ENCODE measurements around the gene MFSD8. TPM values are rescaled to one million over a fixed set of nuclear protein-coding genes. Genes with fewer than 3 reads are reported as not detected.

Gene MFSD8
- total RNA-seq, 1 experiment from 2014 or later, result 17.6 TPM

DNA sequence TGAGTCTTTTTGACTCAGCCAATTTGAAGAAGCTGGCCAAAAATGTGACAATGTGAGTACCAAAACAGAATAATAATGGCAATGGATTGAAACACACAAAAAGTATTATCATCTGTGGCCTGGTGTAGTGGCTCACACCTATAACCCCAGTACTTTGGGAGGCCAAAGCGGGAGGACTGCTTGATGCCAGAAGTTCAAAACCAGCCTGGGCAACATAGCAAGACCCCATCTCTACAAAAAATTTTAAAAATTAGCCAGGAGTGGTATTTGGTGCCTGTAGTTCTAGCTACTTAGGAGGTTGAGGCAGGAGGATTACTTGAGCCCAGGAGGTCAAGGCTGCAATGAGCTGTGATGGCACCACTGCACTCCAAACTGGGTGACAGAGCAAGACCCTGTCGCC is 42.7 kb downstream of the MFSD8 start:
- ChIA-PET CTCF (no interaction called here), POLR2A (no interaction called here)
- ATAC-seq (no peak), DNase-seq (ENCODE audit: low spot score) (no peak)
- Mint-ChIP-seq H3K4me3 (no peak overlapping the region), H3K27me3 (ENCODE audit: low read depth) (no peaks in the 10 kb centered on the region), H3K4me1 (no peaks in the 10 kb centered on the region), H3K27ac (no peak overlapping the region), H3K9me3 (peaks cover 4% of the 10 kb centered on the region), H3K36me3 (peaks cover 17% of the 10 kb centered on the region)
- TF ChIP-seq GRHL2 (CRISPR knock-in tag; IDR thresholded peaks at IDR 0.05; ENCODE audit: insufficient replicate concordance, severe bottlenecking) (no peak), ZNF121 (CRISPR knock-in tag; IDR thresholded peaks at IDR 0.05) (peak; percentile 62; the same call in 1 of the 2 replicates)

DNA sequence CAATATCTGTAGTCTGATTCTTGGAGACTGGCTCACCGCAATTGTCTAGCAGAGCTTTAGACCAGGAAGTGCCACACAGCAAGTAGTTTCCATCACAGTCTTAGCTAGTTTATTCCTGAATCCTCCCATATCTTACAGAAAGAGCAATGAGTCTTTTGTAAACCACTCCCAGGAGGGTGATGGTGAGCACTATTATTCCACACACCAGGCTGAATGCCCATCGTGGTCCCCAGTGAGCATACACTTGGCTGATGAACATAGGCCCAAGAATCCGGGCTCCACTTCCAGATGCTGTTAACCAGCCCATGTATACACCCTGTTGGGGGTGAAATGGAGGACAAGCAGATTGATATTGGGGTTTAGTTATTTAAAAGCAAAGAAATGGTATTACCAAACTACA is 44.5 kb downstream of the MFSD8 start:
- ATAC-seq, result no peak
- DNase-seq (ENCODE audit: low spot score), result no peak
- H3K4me1 Mint-ChIP-seq, result no peaks in the 10 kb centered on the region
- H3K9me3 Mint-ChIP-seq, result no peaks in the 10 kb centered on the region
- H3K27ac Mint-ChIP-seq, result no peak overlapping the region
- ChIA-PET POLR2A (no interaction called here), CTCF (no interaction called here)
- H3K27me3 Mint-ChIP-seq (ENCODE audit: low read depth), result no peaks in the 10 kb centered on the region
- H3K4me3 Mint-ChIP-seq, result no peak overlapping the region
- no peak for TF ChIP-seq FOXJ3 (CRISPR knock-in tag; IDR thresholded peaks at IDR 0.05; ENCODE audit: borderline replicate concordance)
- TF ChIP-seq NFE2L1 (CRISPR knock-in tag; IDR thresholded peaks at IDR 0.05), result no peak
- no peak for TF ChIP-seq GRHL2 (CRISPR knock-in tag; IDR thresholded peaks at IDR 0.05; ENCODE audit: insufficient replicate concordance, severe bottlenecking)
- TF ChIP-seq ESRRA (CRISPR knock-in tag; IDR thresholded peaks at IDR 0.05; ENCODE audit: borderline replicate concordance), result no peak
- TF ChIP-seq CBFB (CRISPR knock-in tag; IDR thresholded peaks at IDR 0.05; ENCODE audit: low read depth), result no peak
- TF ChIP-seq, protein P1, sequence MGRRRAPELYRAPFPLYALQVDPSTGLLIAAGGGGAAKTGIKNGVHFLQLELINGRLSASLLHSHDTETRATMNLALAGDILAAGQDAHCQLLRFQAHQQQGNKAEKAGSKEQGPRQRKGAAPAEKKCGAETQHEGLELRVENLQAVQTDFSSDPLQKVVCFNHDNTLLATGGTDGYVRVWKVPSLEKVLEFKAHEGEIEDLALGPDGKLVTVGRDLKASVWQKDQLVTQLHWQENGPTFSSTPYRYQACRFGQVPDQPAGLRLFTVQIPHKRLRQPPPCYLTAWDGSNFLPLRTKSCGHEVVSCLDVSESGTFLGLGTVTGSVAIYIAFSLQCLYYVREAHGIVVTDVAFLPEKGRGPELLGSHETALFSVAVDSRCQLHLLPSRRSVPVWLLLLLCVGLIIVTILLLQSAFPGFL (CRISPR knock-in tag; IDR thresholded peaks at IDR 0.05; ENCODE audit: borderline replicate concordance), result no peak
- TF ChIP-seq ATF1 (CRISPR knock-in tag; IDR thresholded peaks at IDR 0.05), result no peak
- no peak for TF ChIP-seq CREM (CRISPR knock-in tag; IDR thresholded peaks at IDR 0.05)
- TF ChIP-seq ZNF232 (CRISPR knock-in tag; IDR thresholded peaks at IDR 0.05), result no peak
- TF ChIP-seq ZNF138 (CRISPR knock-in tag; conservative IDR thresholded peaks at IDR 0.05), result no peak
- no peak for TF ChIP-seq MXD4 (CRISPR knock-in tag; IDR thresholded peaks at IDR 0.05; ENCODE audit: borderline replicate concordance)
- TF ChIP-seq, protein P2, sequence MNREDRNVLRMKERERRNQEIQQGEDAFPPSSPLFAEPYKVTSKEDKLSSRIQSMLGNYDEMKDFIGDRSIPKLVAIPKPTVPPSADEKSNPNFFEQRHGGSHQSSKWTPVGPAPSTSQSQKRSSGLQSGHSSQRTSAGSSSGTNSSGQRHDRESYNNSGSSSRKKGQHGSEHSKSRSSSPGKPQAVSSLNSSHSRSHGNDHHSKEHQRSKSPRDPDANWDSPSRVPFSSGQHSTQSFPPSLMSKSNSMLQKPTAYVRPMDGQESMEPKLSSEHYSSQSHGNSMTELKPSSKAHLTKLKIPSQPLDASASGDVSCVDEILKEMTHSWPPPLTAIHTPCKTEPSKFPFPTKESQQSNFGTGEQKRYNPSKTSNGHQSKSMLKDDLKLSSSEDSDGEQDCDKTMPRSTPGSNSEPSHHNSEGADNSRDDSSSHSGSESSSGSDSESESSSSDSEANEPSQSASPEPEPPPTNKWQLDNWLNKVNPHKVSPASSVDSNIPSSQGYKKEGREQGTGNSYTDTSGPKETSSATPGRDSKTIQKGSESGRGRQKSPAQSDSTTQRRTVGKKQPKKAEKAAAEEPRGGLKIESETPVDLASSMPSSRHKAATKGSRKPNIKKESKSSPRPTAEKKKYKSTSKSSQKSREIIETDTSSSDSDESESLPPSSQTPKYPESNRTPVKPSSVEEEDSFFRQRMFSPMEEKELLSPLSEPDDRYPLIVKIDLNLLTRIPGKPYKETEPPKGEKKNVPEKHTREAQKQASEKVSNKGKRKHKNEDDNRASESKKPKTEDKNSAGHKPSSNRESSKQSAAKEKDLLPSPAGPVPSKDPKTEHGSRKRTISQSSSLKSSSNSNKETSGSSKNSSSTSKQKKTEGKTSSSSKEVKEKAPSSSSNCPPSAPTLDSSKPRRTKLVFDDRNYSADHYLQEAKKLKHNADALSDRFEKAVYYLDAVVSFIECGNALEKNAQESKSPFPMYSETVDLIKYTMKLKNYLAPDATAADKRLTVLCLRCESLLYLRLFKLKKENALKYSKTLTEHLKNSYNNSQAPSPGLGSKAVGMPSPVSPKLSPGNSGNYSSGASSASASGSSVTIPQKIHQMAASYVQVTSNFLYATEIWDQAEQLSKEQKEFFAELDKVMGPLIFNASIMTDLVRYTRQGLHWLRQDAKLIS (CRISPR knock-in tag; IDR thresholded peaks at IDR 0.05; ENCODE audit: borderline replicate concordance), result no peak
- TF ChIP-seq ZNF219 (CRISPR knock-in tag; IDR thresholded peaks at IDR 0.05; ENCODE audit: borderline replicate concordance), result no peak
- no peak for TF ChIP-seq RELA (CRISPR knock-in tag; IDR thresholded peaks at IDR 0.05; ENCODE audit: borderline replicate concordance)
- peaks cover 12% of the 10 kb centered on the region for H3K36me3 Mint-ChIP-seq

DNA sequence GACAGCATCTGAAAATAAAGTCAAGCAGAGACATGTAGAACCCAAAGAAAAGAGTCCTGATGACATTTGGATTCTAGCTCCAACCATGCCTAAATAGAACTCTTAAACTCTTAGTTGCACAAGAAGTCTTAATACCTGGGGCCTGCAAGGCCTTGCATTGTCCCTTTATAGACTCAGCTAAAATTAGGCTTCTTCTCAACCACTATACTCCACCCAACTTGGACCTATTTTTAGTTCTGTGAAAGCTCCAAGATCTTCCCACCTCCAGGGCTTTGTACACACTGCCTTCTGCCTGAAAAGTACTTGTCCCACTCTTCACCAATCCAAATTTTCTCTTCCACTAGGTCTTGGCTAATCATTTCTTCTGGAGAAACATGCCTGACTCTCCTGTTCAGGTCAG is 47.8 kb downstream of the MFSD8 start:
- TF ChIP-seq FOXP1 (CRISPR knock-in tag; IDR thresholded peaks at IDR 0.05; ENCODE audit: borderline replicate concordance) (no peak), ZNF396 (CRISPR knock-in tag; IDR thresholded peaks at IDR 0.05; ENCODE audit: borderline replicate concordance) (no peak)
- H3K27ac Mint-ChIP-seq, result peak overlapping the region; percentile 31; the same call in 1 of the 2 replicates
- H3K4me3 Mint-ChIP-seq, result no peak overlapping the region
- peaks cover 4% of the 10 kb centered on the region; the same call in 1 of the 2 replicates for H3K4me1 Mint-ChIP-seq
- ATAC-seq, result no peak
- ChIA-PET CTCF (no interaction called here), POLR2A (no interaction called here)
- DNase-seq (ENCODE audit: low spot score), result no peak
- peaks cover 8% of the 10 kb centered on the region for H3K36me3 Mint-ChIP-seq
- no peaks in the 10 kb centered on the region for H3K27me3 Mint-ChIP-seq (ENCODE audit: low read depth)
- no peaks in the 10 kb centered on the region for H3K9me3 Mint-ChIP-seq

All from WTC11 (cell line).